Ammon's horn (tissue), 1 donor: ENCODE data around the gene RNF215.

Source experiments
- DNase-seq: peaks from one replicate; pipeline ENCODE4 v3.0.0-alpha.2; 2016; ENCODE audit warnings: low spot score

Gene RNF215

DNA sequence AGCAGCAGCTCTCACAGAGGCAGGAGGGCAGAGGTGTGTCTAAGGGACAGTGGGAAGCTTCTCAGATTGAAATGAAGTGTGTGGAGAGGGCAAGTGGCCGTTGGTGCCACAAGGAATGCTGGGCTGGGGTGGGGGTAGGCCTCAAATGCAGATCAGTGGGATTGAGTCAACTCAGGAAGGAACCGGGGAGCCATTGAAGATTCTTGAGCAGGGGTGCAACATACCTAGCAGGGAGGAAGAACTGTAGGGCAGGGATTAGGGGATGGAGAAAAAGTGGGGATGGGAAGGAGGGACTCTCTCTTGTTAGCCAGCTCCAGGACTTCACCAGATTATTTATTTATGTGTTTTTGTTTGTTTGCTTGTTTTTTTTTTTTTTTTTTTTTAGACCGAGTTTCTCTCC, 6.7 kb upstream of the RNF215 start:
- no peak for DNase-seq

DNA sequence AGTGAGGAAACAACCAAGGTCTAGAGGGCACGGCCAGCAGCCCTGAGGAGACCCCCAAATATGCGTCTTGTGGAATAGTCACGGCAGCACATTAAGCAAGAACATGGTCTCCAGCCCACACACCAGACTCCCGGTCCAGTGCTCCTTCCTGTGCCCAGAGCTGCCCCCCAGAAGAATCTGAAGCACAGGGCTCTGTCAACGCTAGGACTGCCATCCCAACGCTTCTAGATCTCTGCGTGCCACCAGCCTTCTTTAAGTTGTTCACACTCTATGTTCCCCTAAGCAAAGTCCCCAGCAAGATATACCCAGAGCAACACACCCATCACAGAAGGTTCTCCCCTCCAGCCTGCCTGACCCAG, 6.1 kb upstream of the RNF215 start:
- no peak for DNase-seq

DNA sequence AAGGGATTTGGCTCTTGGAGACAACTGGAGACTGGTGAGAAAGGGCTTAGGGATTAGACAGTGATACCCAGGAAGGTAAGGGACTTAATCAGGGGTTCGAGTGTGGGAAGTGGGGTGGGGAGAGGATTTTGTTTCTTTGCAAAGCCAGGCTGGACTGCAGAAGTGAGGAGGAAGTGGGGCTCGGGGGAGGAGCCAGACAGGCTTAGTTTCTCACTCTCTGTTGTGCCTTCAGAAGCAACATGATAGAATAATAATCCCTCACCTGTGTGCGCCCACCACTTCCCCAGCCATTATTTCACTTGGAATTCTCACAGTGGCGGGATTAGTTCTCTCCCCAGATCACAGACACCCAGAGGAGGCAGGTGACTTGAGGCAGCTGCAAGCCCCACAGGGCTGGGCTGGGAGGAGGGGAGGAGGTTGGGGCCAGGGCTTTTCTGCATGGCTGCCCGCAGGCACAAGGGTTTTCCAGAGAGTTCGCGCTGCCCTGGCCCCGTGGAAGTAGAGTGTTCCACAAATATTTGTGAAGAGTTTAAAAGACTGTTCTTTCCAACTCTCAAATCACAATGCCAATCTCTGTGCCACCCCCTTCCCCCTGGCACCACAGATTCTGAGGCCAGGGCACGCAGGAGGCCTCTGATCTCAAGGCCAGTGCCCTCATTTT, 5.6 kb upstream of the RNF215 start:
- no peak for DNase-seq

DNA sequence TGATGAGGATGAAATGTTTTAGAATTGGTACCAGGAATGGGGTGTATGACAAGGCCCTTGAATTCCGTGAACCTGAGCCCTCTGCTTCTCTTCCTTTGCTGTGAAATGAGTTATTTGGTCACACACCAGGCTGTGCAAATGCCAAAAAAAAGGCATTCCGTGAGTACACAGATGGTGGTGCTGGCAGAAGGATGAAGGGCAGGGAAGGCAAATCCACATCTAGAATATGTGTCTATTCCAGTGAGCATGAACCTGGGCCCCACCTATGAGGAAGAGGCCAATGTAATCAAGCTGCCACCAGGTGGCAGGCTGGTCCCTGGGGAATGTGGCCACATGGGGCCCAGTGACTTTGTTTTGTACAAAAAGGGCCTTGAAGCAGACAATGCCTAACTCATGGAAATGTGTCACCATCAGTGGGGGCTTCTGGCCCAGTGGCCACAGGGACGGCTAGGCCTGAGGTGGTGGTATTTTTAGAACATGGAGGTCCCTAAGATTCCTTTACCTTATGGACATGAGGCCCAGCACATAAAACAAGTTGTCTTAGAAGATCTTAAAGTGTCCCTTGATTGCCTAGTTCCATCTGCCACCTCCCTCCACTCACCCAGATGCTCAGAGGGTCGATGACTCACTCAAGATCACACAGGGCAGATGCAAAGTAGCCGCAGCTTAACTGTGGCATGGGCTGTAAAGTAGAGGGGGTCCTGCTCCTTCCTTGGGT, 3.9 kb upstream of the RNF215 start:
- peak; percentile 88 for DNase-seq

DNA sequence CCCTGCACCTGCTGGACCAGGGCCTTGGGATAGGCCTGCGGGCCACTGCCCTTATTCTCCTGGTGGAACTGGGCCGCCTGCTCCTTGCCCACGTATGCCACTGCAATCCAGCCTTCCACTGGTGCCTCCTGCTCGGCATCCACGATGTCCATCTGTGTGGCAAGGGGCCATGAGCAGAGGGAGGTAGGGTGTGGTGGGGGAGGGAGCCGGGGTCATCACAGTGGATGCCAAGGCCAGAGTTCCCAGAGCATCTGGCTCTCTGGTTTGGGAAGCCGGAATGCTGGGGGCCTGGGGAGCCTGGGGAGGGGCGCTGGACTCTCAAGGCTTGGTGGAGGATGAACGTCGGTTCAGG, 627 bp downstream of the RNF215 start:
- DNase-seq = no peak

DNA sequence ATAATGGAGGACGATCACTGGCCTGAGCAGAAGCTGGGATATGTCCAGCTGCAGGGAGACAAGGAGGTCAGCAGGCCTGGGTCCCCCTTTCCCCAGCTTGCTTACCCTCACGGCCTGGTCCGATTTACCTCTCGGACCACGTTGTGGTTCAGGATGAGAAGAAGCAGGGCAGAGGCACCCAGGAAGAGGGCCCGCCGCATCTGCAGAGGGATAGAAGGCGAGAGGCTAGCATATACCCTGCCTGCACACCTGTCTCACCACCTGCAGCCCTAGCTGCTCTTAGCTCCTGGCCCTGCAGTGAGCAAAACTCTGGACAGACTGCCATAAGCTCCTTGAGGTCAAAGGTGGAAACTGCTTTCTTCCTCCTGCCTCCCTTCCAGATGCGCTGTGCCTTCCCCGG, 1.3 kb downstream of the RNF215 start:
- no peak for DNase-seq

DNA sequence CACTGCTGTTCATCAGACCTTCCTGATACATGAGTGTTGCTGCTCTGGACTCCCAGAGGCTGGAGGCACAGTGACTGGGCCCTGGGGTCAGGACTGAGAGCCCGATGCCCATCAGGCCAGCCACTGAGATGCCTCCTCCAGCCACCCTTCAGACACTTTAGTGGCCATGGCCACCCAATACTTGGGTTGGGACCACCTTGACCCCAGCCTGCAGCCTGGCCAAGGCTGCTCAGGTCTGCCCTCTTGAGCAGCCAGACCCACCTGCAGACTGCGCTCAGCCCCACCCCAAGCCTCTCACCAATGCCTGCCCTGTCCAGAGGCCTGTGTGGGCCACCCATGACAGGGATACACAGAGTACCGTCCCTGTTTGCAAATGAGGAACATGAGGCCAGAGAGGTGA, 4.2 kb downstream of the RNF215 start:
- DNase-seq = no peak

DNA sequence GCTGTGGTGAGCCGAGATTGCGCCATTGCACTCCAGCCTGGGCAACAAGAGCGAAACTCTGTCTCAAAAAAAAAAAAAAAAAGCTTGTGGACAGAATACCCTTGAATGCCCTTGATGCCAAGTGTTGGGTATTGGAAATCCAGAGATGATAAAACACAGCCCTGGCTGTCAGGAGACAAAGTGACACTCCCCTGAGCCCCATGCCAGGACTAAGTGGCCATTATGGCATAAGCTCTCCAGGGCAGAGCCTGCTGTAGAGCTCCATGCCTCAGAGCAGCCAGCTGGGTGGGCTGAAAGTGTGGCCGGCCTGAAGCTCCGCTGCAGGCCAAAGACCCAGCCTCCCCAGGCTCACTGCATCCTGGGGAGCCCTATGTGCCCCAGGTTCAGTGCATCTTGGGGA, 4.9 kb downstream of the RNF215 start:
- DNase-seq = no peak

DNA sequence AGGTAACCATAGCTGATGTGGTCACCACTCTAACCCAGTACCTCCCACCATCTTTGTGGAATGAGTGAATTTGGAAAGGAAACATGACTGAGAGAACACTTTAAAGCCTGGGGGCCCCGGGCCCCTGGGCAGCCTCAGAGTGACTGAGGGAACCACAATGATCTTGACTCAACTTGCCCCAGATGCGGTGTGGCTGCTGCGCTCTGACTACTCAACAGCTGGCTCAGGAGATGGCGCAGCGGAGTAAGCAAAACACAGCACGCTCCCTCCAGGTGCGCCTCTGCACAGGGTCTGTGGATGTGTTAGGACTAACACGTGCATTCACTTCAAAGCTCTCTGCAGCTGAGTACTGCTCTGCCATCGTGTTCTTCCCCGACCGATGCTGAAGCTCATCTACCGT, 5.9 kb downstream of the RNF215 start:
- DNase-seq = no peak

DNA sequence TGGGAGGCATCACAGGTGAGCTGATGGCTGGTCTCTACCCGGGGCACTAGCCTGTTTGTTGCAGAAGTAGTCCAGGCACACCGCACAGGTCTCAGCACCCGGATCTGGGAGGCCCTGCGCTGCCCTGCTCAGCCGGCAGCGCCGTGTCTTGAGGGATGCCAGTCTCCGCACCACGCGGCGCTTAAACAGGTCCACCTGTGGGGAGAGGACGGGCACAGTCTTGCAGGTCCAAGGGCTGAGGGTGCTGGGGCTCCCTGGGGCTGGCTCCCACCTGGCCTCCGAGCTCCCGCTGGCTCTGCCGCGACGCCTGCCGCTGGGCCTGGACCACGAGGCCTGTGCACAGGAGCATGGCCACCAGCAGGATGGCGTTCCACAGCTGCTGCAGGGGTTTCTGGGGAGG, 7.2 kb downstream of the RNF215 start:
- no peak for DNase-seq

DNA sequence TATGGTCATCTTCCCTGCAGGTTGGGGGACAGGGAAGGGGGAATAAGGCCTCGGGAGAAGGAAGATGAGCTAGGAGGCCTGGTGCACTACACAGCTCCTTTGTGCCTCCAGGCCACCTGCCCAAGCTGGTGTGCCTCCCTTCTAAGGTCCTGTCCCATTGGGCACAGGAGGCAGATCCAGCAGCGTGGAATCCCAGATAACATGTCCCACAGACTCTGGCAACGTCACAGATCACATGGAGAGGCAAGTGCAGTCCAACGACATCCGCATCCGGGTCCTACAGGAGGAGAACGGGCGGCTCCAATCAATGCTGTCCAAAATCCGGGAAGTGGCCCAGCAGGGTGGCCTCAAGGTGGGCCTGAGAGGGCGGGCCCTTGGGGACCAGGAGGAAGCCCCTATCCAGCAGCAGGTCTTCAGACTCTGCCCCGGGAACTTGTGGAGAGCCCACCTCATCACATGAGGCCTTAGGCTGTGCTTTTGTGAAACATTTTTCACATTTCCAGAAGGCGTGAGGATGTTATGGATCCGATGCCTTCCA, 11.8 kb downstream of the RNF215 start:
- no peak for DNase-seq

DNA sequence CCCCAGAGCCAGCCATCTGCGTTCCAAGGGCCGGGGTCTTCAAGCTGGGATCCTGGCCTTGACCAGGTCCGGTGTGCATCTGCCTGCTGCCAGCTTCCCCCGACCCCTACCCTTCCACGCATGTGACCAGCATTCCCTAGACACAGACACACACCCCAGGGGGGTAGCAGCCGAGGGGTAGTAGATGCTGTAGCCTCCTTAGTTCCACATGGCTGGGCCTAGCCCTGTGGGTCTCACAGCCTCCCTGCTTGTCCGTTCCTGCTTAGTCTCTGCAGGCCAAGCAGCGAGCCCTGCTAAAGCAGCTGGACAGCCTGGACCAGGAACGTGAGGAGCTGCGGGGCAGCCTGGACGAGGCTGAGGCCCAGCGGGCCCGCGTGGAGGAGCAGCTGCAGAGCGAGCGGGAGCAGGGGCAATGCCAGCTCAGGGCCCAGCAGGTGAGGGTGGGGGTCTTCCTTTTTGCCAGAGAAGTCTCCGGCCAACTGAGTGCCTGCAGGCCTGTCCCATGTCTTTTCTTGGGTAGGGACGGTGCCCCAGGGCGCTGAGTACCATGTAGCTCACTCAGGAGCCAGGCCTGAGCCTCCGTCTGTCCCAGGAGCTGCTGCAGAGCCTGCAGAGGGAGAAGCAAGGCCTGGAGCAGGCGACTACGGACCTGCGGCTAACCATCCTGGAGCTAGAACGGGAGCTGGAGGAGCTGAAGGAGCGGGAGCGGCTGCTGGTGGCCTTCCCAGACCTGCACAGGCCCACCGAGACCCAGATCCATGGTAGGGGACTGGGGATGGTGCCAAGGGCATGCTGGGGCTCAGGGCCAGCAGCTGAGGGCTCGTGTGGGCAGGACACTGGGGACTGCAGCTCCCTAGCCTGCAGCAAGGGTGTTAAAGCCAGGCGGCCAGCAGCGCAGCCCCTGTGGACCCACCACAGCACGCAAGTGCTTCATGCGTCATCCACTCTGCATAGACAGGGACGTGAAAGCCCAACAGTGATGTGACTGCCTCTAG, 13.6 kb downstream of the RNF215 start:
- DNase-seq = no peak

DNA sequence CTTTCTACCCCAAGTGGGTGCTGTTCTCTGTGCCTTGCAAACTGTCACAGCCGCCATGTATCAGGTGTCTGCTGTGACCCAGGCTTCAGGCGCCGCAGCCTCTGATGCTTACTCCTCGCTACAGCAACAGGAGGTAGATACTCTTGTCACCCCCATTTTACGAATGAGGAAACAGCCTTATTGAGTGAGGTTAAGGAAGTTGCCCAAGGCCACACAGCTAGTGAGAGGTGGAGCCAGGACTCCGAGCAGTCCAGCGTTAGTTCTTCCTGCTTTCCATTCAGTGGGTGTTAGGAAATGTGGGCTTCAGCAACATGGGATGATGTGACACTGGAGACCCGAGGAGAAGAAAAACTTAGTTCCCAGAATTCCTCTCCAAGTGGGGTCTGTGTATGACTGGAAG, 14.3 kb downstream of the RNF215 start:
- no peak for DNase-seq

DNA sequence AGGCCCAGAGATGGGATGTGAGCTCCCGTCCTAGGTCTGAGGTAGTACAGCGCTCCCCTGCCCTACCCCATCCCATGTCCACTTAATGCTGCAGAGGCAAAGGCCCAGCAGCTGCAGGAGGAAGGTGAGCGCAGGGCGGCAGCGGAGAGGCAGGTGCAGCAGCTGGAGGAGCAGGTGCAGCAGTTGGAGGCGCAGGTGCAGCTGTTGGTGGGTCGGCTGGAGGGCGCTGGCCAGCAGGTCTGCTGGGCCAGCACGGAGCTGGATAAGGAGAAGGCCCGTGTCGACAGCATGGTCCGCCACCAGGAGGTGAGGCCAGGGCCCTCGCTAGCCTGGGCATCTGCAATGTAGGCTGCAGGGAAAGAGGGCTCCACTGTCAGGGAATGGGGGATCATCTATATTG, 15.2 kb downstream of the RNF215 start:
- DNase-seq = no peak

DNA sequence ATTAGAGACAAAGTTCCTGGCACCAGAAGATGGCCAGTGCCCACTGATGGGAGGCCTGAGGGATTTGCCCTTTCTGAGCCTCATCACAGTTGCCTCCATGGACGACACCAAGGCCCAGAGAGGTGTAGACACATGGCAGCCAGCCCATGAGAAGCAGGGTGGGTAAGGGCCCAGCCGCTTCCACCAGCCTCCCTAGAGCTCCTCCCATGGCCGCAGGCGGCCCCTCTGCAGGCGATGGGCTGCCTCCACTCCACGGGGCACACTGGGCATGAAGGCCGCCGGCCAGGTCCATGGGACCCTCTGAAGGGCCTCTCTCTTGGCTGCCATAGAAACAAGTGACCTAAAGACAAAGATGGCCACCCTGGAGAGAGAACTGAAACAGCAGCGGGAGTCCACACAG, 15.9 kb downstream of the RNF215 start:
- no peak for DNase-seq

DNA sequence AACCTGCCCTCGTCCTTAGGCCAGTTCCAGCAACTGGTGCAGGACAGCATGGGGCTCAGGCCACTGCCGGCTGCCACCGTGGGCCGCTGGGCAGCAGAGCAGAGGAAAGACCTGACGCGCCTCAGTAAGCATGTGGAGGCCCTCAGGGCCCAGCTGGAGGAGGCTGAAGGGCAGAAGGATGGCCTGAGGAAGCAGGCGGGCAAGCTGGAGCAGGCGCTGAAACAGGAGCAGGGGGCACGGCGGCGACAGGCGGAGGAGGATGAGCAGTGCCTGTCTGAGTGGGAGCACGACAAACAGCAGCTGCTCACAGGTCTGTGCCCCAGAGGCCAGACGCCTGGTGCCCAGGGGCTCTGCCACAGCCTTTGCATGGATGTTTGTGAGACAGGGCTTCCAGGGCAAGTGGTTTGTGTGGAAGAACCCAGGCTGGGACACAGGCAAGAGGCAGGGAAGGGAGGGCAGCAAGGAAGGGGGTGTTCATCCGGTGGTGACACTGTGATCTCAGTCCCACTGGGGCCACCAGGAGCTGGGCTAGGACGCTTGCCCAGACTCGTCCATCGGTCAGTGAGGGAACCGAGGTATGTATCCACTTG, 16.5 kb downstream of the RNF215 start:
- no peak for DNase-seq

DNA sequence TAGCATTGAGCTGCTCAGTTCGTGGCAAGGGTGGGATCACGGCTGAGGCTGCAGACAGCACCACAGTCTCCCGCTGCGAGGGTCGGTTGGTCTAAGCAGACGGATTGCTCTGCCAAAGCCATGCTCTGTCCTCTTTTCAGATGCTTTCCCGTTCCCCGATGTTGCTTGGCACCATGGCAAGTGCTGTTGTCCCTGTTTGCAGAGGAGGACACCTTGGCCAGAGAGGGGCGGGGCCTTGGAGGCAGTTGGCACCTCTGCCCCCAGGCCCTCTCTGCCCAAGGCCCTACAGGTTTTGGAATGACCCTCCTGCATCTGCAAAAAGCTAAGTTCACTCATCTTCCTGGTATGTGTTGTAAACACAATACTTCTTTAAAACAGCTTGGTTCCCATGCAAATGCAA, 18.8 kb downstream of the RNF215 start:
- no peak for DNase-seq

DNA sequence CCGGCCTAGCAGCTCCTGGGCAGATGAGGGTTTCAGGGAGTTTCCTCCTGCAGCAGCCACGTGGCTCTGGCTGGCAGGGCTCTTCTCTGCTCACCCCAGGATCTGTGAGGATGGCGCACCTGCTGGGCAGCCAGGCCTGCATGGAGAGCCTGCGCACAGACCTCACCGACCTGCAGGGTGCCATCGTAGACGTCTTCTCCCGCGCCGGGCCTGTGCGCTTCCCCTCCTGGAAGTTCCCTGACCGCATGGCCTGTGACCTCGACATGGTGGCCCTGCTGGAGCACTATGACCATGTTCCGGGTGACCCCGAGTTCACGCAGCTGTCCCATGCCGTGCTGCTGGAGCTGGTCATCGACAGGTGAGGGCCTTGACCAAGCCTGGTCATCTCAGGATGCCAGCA, 21.3 kb downstream of the RNF215 start:
- DNase-seq = no peak

DNA sequence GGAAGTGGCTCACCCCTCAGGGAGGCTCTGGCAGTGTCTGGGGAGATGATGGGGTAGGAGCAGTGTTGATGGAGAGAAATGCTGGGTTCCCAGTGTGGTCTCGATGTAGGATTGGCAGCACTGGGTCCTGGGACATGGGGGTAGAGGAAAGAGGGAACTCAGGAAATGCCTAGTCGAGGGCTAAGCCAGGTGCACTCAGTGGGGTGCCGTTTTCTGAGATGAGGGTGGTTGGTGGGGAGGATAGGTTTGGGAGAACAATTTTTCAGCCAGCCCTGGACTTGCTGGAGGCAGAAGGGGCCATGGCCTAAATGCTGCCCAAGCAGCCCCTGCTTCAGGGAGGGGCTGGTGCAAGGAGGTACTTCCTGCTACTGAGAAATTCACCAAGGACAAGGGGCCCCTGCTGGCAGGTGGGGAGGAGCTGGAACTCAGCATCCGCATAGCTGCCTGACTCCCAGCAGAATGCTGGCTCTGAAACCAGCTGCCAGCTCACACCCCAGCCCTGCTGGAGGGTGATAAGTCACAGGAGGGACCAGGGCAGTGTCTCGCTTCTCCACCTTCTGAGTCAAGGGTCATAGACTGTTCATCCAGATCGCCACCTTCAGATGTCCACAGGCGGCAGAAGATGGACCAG, 24.4 kb downstream of the RNF215 start:
- DNase-seq = no peak

DNA sequence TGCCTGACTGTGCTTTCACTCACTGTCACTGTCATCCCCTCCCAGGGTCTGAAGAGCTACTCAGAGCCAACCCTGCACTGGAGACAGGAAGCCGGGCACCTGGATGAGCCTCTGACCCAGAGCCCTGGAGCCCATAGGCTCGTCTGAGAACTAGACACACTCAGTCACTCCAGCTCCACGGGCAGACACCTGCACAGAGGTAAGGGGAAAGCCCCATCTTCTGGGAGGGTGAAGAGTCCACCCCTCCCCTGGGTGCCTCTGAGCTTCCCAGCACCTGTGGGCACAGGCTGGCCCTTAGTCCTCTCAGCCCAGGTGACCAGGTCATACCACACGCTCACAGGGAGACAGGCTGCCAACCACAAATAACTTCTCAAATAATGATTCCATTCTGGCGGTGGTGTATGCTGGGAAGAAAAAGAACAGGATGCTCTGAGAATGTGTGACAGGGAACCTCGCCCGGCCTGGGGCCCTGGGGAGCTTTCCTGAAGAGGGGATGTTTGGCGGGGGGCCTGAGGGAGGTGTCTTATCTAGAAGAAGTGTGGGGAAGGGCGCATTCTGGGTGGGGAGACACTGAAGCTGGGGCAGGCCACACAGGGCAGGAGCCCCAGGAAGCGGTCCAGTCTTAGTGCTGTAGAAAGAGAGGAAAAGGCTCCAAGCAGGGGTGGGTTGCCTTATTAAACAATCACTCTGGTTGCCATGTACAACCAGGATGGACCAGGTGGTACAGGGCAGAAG, 25.1 kb downstream of the RNF215 start:
- no peak for DNase-seq

DNA sequence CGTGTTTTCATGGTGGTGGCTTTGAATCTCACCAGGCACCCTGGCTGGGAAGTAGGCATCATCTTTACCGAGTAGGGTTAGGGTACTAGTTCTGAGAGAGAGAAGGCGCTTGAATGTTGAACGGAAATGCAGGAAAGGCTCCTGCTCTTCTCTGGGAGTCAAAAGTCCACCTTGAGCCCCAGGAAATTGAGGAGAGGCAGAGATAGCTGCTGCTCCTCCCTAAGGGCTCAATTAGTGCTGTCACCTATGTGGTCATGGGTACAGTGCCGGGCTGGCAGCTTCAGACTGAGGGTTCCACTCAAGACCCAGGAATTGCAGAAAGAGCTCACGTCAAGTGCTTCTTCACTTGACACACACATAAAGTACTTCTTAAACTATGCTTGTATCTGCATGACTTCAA, 28.7 kb downstream of the RNF215 start:
- no peak for DNase-seq
